Activated CD4-positive, alpha-beta T cell treated with anti-CD3 and anti-CD28 coated beads, Interleukin-2, Interleukin-6, amounts not matched to agents 100 ng/mL and 50 ng/mL, durations not matched to agents 16 hours and 8 hours (primary cell): ENCODE data around the gene TEFM.
"Not testable (repeated sequence)": the region's sequence is repeated elsewhere in the genome, so short reads cannot be mapped to it uniquely, and the experiment has no call there.

Experiments used
- DNase-seq: peaks from one replicate; pipeline ENCODE4 v3.0.0-alpha.2; 2020

The TEFM gene

DNA sequence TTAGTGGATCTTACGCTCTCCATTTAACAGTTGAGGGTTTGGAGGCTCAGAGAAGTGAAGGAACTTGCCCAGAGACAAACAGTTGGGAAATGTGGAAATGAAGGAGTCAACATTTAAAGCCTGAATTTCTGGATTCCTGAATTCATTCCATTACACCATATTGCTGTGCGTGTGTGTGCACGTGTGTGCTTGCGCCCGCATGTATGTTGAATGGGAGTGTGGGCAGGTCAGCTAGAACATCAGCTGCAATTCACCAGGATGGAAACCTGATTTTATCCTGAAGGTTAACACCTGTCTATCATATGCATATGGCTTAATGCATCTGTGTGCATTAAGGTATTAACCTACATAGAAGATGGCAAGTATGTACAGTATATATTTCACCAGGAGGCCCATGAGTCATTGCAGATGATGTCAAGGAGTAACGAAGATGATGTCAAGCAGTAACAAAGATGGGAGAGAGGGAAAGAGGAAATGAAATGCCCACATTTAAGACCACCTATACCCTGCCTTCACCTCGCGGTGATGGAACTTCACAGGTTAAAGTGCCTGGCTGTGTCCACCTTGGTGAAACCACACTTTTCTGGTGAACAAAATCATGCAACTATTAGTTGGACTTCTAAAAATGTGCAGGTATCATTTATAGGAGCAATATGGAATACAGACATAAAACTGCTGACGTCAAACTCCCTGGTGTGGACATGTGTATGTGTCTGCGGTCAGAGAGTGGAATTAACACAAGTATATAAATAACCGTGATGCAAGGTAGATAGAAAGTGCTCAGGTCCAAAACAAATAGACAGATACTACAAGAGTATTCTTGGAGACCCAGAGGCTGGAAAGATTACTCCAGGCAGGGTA, 14.9 kb upstream of the TEFM start:
- DNase-seq = no peak

DNA sequence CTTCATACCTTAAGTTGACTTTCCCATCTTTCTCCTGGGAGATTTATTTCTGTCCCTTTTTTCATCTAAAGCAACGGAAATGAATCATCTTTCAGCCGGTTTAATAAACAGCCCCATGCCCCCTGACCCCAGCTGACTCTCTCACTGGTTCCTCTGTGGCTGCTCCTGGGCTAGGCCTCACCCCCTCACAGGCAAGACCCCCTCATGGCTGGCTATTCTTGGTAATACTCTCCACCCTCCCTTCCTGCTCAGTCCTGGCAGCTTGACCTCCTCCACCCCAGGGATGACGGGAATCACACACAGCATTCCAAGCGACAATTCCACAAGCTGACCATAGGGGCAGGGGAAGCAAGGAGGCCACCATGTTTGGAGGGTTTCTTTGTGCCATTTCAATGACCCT, 14.2 kb upstream of the TEFM start:
- DNase-seq = no peak

DNA sequence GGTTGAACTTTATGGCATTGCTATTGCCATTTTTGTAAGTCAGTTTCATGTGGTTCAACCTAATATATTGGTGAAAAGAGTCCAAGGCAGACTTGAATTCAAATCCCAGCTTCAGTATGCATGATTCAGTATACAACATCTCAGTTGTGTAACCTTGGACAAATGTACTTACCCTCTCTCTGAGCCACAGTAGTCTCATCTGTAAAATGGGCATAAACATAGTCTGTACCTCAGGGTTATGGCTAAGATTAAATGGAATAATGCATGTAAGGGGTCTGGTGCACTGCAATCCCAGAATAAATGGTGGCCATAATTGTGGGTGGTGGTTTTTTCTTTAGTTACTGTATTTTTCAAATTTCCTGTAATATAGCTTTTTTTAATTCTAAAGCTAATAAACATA, 11.0 kb upstream of the TEFM start:
- DNase-seq = no peak

DNA sequence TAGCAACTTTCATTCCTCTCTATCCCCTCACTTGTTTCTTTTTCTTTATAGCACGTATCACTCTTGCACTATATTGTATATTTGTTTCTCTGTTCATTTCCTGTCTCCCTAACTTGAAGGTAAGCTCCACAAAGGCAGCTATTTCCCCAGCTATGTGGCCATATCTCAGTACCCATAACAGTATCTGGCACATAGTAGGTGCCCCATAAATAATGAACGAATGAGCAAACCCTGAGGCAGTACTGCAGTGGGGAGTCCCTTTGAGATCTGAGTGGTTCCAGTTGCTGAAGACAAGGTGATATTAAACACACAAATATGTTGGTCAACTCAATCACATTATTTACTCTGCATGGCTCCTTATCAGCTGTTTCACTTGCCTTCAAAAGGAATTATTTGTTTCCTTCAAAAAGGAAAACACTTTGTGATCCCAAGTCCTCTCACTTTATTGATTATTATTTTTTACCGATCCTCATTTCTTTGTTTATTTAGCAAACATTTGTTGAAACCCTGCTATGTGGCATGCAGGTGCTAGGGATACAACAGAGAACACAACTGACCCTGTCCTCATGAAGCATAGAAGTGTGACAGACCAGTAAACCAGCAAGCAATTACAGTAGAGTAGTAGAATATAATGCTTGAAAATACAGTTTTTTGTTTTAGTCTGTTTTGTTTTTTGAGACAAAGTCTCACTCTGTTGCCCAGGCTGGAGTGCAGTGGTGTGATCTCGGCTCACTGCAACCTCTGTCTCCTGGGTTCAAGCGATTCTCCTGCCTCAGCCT, 10.0 kb upstream of the TEFM start:
- no peak for DNase-seq

DNA sequence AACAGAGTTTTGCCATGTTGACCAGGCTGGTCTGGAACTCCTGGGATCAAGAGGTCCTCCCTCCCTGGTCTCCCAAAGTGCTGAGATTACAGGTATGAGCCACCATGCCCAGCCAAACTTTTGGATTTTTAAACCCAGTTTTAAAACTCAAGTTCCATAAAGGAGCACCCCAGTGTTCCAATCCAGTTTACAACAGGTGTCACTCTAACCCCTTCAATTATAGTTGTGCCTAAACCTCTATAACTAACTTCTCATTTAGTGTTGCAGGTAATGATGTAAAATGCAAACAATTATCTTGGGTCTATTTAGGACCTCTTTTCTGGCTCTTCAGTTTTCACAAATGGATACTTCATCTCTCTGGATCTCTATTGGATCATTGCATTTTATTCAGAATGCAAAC, 7.9 kb upstream of the TEFM start:
- DNase-seq = no peak

DNA sequence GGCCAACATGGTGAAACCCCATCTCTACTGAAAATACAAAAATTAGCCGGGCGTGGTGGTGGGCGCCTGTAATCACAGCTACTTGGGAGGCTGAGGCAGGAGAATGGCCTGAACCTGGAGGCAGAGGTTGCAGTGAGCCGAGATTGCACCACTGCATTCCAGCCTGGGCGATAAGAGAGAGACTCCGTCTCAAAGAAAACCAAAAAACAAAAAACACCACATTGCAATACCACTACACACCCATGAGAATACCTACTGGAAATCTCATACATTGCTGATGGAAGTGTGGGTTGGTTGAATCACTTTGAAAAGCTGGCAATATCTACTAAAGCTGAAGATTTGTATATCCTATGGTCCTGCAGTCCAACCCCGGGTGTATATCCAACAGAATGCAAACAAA, 4.1 kb upstream of the TEFM start:
- not testable (repeated sequence) for DNase-seq

DNA sequence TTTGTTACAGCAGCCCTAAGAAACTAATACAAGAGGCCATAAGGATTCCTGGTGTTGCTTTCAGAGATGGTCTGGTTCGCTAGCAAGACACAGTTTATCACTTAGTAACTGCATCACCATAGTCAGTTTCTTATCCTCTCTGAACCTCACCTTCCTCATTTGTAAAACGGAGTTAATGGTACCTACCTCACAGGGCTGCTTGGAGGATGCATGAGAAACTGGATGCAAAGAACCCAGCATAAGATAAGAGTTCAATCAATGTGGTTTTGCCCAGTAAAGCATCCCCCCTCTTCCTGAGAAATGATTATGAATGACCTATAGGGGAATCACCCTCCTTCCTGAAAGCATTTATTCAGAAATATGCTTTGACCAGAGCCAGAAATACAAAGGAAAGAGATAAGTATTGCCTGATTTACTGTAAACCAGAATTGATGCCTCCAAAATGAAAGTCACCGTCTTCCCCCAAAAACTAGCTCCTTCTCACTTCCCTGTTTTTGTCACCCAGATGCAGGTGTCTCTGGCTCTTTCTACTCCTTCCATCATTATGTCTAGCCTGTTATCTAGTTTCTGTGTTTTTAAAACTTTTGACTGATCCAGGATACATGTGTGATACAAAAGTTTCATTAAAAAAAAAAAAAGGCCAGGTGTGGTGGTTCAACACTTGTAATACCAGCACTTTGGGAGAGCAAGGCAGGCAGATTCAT, 2.8 kb upstream of the TEFM start:
- no peak for DNase-seq

DNA sequence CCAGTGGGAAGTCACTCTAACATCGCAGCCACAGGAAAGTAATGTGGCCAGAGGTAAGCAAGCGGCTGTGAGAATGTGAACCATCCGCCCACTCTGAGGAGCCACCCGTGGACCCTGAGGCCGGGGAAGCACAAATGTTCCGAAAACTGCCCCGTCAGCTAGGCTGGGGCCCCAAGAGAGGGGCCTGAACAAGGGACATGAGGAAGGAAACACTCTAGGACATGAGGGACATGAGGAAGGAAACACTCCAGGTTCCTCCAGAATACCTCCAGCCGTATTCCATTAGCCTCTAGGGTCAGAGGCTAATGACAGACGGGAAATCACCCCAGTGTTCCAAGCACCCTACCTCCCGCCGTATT, 317 bp downstream of the TEFM start:
- peak; percentile 8 for DNase-seq

DNA sequence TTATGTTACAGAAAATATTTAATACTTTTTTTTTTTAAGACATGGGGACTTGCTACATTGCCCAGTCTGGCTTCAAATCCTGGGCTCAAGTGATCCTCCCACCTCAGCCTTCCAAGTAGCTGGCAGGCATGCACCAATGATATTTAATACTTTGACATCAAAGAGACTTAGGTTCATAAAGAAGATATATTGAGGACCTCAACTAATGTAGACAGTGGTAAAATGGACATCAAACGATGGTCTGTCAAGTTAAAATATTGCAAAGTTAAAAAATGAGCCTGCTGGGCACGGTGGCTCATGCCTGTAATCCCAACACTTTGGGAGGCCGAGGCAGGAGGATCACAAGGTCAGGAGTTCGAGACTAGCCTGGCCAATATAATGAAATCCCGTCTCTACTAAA, 8.7 kb downstream of the TEFM start:
- no peak for DNase-seq

DNA sequence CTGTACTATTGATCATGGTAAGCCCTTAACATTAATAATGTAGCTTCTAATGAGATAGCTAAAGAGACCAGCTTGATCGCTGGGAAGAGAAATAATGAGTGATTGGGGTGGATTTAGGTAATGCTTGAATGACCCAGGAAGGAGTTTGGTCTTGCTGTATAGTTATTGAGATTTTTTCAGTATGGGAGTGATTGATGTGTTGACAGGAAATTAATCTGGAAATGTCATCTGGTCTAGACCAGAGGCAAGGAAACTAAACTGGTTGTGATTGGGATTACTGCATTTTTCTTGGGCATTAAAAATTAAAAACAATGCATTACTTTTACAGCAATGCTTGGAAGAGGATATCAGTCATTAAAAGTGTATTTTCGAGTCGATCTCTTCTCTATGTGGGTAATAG, 11.8 kb downstream of the TEFM start:
- DNase-seq = no peak

DNA sequence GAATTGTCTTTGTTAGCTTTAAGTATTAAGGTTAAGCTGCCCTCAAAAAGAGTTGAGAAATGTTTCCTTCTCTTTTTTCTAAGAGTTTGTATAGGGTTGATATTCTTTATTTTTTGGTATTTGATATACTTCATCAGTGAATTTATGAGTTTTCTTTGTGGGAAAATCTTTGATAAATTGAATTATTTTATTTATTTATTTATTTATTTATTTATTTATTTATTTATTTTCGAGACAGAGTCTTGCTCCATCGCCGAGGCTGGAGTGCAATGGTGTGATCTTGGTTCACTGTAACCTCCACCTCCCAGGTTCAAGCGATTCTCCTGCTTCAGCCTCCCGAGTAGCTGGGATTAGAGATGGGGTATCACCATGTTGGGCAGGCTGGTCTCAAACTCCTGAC, 19.9 kb downstream of the TEFM start:
- no peak for DNase-seq

DNA sequence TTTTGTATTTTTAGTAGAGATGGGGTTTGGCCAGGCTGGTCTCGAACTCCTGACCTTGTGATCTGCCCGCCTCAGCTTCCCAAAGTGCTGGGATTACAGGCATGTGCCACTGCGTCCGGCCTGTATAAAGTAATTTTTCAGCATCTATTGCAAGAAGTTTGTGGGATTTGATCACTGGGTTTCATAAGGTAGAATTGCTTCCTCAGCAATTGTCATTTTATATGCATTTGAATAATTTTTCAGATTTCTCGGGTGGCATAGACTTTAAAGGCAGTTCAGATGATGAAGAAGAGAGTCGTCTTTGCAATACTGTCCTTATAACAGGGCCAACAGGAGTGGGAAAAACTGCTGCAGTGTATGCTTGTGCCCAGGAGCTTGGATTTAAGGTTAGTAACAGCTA, 37.0 kb downstream of the TEFM start:
- no peak for DNase-seq

DNA sequence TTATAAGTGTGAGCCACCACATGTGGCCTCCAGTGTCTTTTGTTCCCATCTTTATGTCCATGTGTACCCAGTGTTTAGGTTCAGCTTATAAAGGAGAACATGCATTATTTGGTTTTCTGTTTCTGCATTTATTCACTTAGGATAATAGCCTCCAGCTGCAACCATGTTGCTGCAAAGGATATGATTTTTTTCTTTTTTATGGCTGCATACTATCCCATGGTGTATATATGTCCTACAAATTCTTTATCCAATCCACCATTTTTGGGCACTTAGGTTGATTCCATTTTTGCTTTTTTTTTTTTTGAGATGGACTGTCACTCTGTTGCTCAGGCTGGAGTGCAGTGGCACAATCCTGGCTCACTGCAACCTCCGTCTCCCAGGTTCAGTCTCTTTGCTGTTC, 41.4 kb downstream of the TEFM start:
- no peak for DNase-seq

DNA sequence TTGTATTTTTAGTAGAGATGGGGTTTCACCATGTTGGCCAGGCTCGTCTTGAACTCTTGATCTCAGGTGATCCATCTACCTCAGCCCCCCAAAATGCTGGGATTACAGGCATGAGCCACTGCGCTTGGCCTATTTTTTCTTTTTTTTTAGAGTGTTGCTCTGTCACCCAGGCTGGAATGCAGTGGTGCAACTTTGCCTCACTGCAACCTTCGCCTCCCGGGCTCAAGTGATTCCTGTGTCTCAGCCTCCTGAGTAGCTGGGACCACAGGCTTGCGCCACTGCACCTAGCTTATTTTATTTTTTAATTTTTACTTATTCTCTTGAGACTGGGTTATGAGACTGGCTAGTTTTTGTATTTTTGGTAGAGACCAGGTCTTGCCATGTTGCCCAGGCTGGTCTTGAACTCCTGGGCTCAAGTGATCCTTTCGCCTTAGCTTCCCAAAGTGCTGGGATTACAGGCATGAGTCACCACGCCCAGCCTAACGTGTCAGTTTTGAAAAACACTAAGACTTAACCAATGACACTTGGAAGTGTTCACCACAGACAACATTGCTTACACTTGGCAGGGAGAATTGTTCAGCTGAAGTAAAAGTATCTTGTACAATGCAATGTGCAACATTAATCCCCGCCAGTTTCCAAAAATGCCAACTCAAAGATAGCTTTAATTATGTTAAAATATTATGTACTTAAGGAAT, 47.3 kb downstream of the TEFM start:
- no peak for DNase-seq

DNA sequence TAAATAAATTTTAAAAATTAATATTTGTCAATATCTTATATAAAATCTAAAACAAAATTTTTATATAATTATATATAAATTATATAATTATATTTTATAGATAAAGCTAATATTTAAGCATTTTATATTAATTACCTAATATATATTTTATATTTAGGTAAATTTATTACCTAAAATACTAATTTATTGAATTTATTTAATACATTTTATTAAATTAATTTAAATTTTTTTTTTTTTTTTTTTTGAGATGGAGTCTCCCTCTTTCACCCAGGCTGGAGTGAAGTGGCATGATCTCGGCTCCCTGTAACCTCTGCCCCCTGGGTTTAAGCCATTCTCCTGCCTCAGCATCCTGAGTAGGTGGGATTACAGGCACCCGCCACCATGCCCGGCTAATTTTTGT, 51.9 kb downstream of the TEFM start:
- DNase-seq = no peak
